ENCODE measurements around the gene UNC13C. TPM values are rescaled to one million over a fixed set of nuclear protein-coding genes. Genes with fewer than 3 reads are reported as not detected.
A peak's percentile ranks its signal among the peaks of the same experiment; 100 is the strongest.

Gene UNC13C
- total and polyA plus RNA-seq, 4 donors = 0.05 to 16.0 (median 0.12) TPM; not detected in 1

- DNase-seq = no peak
- TF ChIP-seq CTCF (IDR thresholded peaks at IDR 0.05; ENCODE audit: control extremely low read depth, extremely low read depth) = no peak
- ATAC-seq (ENCODE audit: insufficient read depth, low FRiP score) = no peak
- no peaks in the 10 kb centered on the region for H3K9me3 ChIP-seq (ENCODE audit: control insufficient read depth in 4 of 4, insufficient read depth in 3 of 4, low read length in 3 of 4)
- no peaks in the 10 kb centered on the region for H3K36me3 ChIP-seq (ENCODE audit: control insufficient read depth in 4 of 4, insufficient read depth in 4 of 4, low read length in 4 of 4)
- H3K27ac ChIP-seq (ENCODE audit: low read depth in 1 of 2, low read length in 1 of 2) = no peak overlapping the region
- WGBS, 2 donors = 21 to 36% methylated on average over 3 of the region's 3 CpGs
- no peaks in the 10 kb centered on the region for H3K27me3 ChIP-seq (ENCODE audit: control insufficient read depth in 3 of 3, insufficient read depth in 3 of 3, low read length in 2 of 3)
- H3K9ac ChIP-seq (ENCODE audit: insufficient read depth in 1 of 2, low read length in 2 of 2) = no peak overlapping the region
- H3K4me3 ChIP-seq = no peak overlapping the region
- H3K4me1 ChIP-seq (ENCODE audit: control insufficient read depth in 5 of 5, insufficient read depth in 5 of 5, low read length in 5 of 5) = peaks cover 0 to 4% (median 0%) of the 10 kb centered on the region in 5 donors
Observed at GRCh38 chr15:54064365-54064764, 86.1 kb downstream of the UNC13C start.

DNA sequence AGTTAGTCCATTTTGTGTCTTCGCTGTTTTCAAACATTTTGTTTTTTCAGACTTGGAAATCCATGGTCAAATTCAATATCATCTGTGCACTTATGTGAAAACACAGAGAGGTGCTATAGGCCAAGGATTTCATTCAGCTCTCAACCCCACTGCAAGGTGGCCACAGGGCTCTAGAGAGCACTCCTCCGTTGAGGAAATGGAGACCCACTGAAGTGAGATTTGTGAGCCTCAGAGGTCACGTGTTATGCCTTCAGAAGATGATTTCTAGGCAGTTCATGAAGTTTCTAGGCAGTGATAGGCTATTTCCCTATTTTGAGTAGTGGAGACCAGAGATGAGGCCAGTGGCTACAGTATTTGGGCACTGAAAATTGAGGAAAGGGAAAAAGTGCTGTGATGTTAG is 88.2 kb downstream of the UNC13C start:
- peaks cover 0 to 9% (median 4%) of the 10 kb centered on the region in 5 donors for H3K4me1 ChIP-seq (ENCODE audit: control insufficient read depth in 5 of 5, insufficient read depth in 5 of 5, low read length in 5 of 5)
- no peak overlapping the region for H3K4me3 ChIP-seq
- TF ChIP-seq CTCF (IDR thresholded peaks at IDR 0.05; ENCODE audit: control extremely low read depth, extremely low read depth) = no peak
- no peaks in the 10 kb centered on the region for H3K36me3 ChIP-seq (ENCODE audit: control insufficient read depth in 4 of 4, insufficient read depth in 4 of 4, low read length in 4 of 4)
- DNase-seq (no peak), ATAC-seq (ENCODE audit: insufficient read depth, low FRiP score) (no peak)
- no peaks in the 10 kb centered on the region for H3K9me3 ChIP-seq (ENCODE audit: control insufficient read depth in 4 of 4, insufficient read depth in 3 of 4, low read length in 3 of 4)
- no peak overlapping the region for H3K9ac ChIP-seq (ENCODE audit: insufficient read depth in 1 of 2, low read length in 2 of 2)
- 83 to 92% methylated on average over 3 of the region's 3 CpGs for WGBS, 2 donors
- H3K27me3 ChIP-seq (ENCODE audit: control insufficient read depth in 3 of 3, insufficient read depth in 3 of 3, low read length in 2 of 3) = no peaks in the 10 kb centered on the region
- H3K27ac ChIP-seq (ENCODE audit: low read depth in 1 of 2, low read length in 1 of 2) = no peak overlapping the region

GRCh38 chr15:54082836-54083492 is 104.7 kb downstream of the UNC13C start:
- H3K27ac ChIP-seq (ENCODE audit: low read depth in 1 of 2, low read length in 1 of 2) = no peak overlapping the region
- H3K4me3 ChIP-seq = no peak overlapping the region
- no peaks in the 10 kb centered on the region for H3K27me3 ChIP-seq (ENCODE audit: control insufficient read depth in 3 of 3, insufficient read depth in 3 of 3, low read length in 2 of 3)
- H3K9ac ChIP-seq (ENCODE audit: insufficient read depth in 1 of 2, low read length in 2 of 2) = no peak overlapping the region
- 43 to 44% methylated on average over 7 of the region's 7 CpGs for WGBS, 2 donors
- DNase-seq (no peak), ATAC-seq (ENCODE audit: insufficient read depth, low FRiP score) (no peak)
- no peaks in the 10 kb centered on the region for H3K9me3 ChIP-seq (ENCODE audit: control insufficient read depth in 4 of 4, insufficient read depth in 3 of 4, low read length in 3 of 4)
- H3K4me1 ChIP-seq (ENCODE audit: control insufficient read depth in 5 of 5, insufficient read depth in 5 of 5, low read length in 5 of 5) = no peaks in the 10 kb centered on the region
- peak; percentile 21 for TF ChIP-seq CTCF (IDR thresholded peaks at IDR 0.05; ENCODE audit: control extremely low read depth, extremely low read depth)
- H3K36me3 ChIP-seq (ENCODE audit: control insufficient read depth in 4 of 4, insufficient read depth in 4 of 4, low read length in 4 of 4) = no peaks in the 10 kb centered on the region

DNA sequence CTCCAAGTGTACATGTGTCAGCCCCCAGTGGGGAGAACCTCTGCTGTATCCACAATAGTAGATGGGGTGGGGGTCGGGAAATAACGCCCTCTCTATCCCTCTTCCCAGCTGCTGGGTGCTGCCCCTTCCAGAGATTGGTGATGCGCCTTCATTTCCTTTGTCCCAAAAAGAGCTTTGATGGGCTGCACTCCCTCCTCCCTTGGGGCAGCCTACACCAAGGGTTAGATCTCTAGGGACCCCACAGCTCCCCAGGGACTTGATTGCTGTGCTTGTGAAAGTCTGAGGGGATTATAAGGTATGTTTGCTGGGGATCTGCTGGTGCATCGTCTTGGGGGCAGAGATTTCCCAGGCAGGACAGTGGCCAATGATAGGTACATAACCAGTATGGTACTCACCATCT is 105.3 kb downstream of the UNC13C start:
- H3K4me3 ChIP-seq = no peak overlapping the region
- WGBS, 2 donors = 72 to 95% methylated on average over 4 of the region's 4 CpGs
- ATAC-seq (ENCODE audit: insufficient read depth, low FRiP score) = no peak

More for the DNA sequence above, 105.3 kb downstream of the UNC13C start:
- Histone ChIP-seq H3K27ac (ENCODE audit: low read depth in 1 of 2, low read length in 1 of 2) (no peak overlapping the region), H3K9ac (ENCODE audit: insufficient read depth in 1 of 2, low read length in 2 of 2) (no peak overlapping the region), H3K36me3 (ENCODE audit: control insufficient read depth in 4 of 4, insufficient read depth in 4 of 4, low read length in 4 of 4) (no peaks in the 10 kb centered on the region), H3K27me3 (ENCODE audit: control insufficient read depth in 3 of 3, insufficient read depth in 3 of 3, low read length in 2 of 3) (no peaks in the 10 kb centered on the region), H3K9me3 (ENCODE audit: control insufficient read depth in 4 of 4, insufficient read depth in 3 of 4, low read length in 3 of 4) (no peaks in the 10 kb centered on the region), H3K4me1 (ENCODE audit: control insufficient read depth in 5 of 5, insufficient read depth in 5 of 5, low read length in 5 of 5) (no peaks in the 10 kb centered on the region)
- no peak for DNase-seq
- TF ChIP-seq CTCF (IDR thresholded peaks at IDR 0.05; ENCODE audit: control extremely low read depth, extremely low read depth) = no peak

Data from lung (tissue), 12 donors.